HG03558 (cell line): ENCODE measurements around the gene LCN12.

Source experiments
- ATAC-seq: cut with Tn5 transposase; IDR thresholded peaks from one replicate; pipeline ENCODE4 v1.9.1; 2021; ENCODE audit warnings: moderate number of reproducible peaks; ENCODE audit not compliant: unreplicated experiment; ENCODE audit errors: extremely low read depth

The LCN12 gene

GRCh38 chr9:136984464-136985026 lies 32.5 kb downstream of the LCN12 start:
- ATAC-seq: no peak

- no peak for ATAC-seq
Measured at GRCh38 chr9:136985027-136985602, 33.0 kb downstream of the LCN12 start.

GRCh38 chr9:136985853-136986252 lies 33.8 kb downstream of the LCN12 start:
- no peak for ATAC-seq

GRCh38 chr9:136988872-136989271 lies 36.8 kb downstream of the LCN12 start:
- ATAC-seq: no peak

GRCh38 chr9:136990242-136990911 lies 38.3 kb downstream of the LCN12 start:
- no peak for ATAC-seq

- ATAC-seq: peak; percentile 61
Measured at GRCh38 chr9:136991993-136992818, 40.1 kb downstream of the LCN12 start, which contains the start of gene PAXX. PAXX (plus strand) TSS chr9:136992422; CDS start chr9:136992444, 22 bp downstream.

- no peak for ATAC-seq
Measured at GRCh38 chr9:136992819-136993369, 40.8 kb downstream of the LCN12 start.

- ATAC-seq: no peak
Measured at GRCh38 chr9:136994180-136994887, 42.3 kb downstream of the LCN12 start.

GRCh38 chr9:136994888-136995230 lies 42.8 kb downstream of the LCN12 start:
- ATAC-seq: no peak

GRCh38 chr9:136995362-136995761 lies 43.3 kb downstream of the LCN12 start:
- no peak for ATAC-seq

GRCh38 chr9:136995772-136996311 lies 43.8 kb downstream of the LCN12 start:
- no peak for ATAC-seq

- no peak for ATAC-seq
Measured at GRCh38 chr9:136996361-136997292, 44.6 kb downstream of the LCN12 start, which contains the start of gene CLIC3. CLIC3 (minus strand) TSS chr9:136996568; CDS start chr9:136996543, 25 bp downstream.

GRCh38 chr9:136997371-136997770 lies 45.3 kb downstream of the LCN12 start:
- ATAC-seq: no peak

- ATAC-seq: no peak
Measured at GRCh38 chr9:136997830-136998234, 45.8 kb downstream of the LCN12 start.

GRCh38 chr9:137000177-137000930 lies 48.3 kb downstream of the LCN12 start:
- no peak for ATAC-seq

- no peak for ATAC-seq
Measured at GRCh38 chr9:137001857-137002645, 50.0 kb downstream of the LCN12 start.

GRCh38 chr9:137002646-137003041 lies 50.6 kb downstream of the LCN12 start:
- no peak for ATAC-seq
